Measurements from ENCODE around the gene EEFSEC.

DNA sequence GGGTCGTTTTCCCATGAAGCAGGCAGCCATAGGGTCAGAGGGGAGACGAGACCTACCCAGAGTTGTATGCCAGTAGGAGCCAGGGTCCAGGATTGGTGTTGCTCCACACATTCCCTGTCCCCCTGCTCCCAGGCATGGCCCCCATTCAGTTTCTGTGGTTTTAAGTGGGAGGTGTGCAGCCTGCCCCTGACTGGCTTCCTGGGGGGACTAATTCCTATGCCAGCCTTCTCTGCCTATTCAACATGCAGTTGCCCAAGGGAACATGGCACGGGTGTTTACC is 126.3 kb downstream of the EEFSEC start:
- TF ChIP-seq, protein P1, sequence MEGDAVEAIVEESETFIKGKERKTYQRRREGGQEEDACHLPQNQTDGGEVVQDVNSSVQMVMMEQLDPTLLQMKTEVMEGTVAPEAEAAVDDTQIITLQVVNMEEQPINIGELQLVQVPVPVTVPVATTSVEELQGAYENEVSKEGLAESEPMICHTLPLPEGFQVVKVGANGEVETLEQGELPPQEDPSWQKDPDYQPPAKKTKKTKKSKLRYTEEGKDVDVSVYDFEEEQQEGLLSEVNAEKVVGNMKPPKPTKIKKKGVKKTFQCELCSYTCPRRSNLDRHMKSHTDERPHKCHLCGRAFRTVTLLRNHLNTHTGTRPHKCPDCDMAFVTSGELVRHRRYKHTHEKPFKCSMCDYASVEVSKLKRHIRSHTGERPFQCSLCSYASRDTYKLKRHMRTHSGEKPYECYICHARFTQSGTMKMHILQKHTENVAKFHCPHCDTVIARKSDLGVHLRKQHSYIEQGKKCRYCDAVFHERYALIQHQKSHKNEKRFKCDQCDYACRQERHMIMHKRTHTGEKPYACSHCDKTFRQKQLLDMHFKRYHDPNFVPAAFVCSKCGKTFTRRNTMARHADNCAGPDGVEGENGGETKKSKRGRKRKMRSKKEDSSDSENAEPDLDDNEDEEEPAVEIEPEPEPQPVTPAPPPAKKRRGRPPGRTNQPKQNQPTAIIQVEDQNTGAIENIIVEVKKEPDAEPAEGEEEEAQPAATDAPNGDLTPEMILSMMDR (conservative IDR thresholded peaks at IDR 0.05; ENCODE audit: low read depth, low read length) = no peak
- TF ChIP-seq EZH2 (IDR thresholded peaks at IDR 0.05; ENCODE audit: low read length, unreplicated experiment) = no peak
- no peak for TF ChIP-seq EZH2phosphoT487 (IDR thresholded peaks at IDR 0.05; ENCODE audit: borderline replicate concordance, low read length)

Data from PC-3 (cell line).